Neural cell (in vitro differentiated cells): ENCODE data around the gene TSPAN4.

Experiments
- CTCF ChIP-seq: fragments of 450-650 bp; IDR thresholded peaks from 2 replicates; pipeline ENCODE4 v1.5.1; 2014; ENCODE audit warnings: antibody characterized with exemption, mild to moderate bottlenecking, moderate library complexity; ENCODE audit not compliant: poor library complexity, severe bottlenecking
- EP300 ChIP-seq: fragments of 450-650 bp; conservative IDR thresholded peaks from 2 replicates; pipeline ENCODE4 v1.6.1; 2014; ENCODE audit warnings: antibody characterized with exemption, mild to moderate bottlenecking, moderate library complexity; ENCODE audit not compliant: poor library complexity, severe bottlenecking
- EZH2 ChIP-seq: fragments of 200-600, 300-800 bp; shearing (Covaris generic), sonication (generic); IDR thresholded peaks from 2 replicates; pipeline ENCODE4 v1.6.1; 2014; ENCODE audit warnings: antibody characterized with exemption, low read length, borderline replicate concordance, mild to moderate bottlenecking; ENCODE audit not compliant: insufficient read depth, poor library complexity, severe bottlenecking
- POLR2AphosphoS5 ChIP-seq: IDR thresholded peaks from 2 replicates; pipeline ENCODE4 v1.6.1; 2012
- RAD21 ChIP-seq: fragments of 450-650 bp; conservative IDR thresholded peaks from 2 replicates; pipeline ENCODE4 v1.6.1; 2014; ENCODE audit warnings: antibody characterized with exemption, mild to moderate bottlenecking, moderate library complexity
- TAF1 ChIP-seq: IDR thresholded peaks from 2 replicates; pipeline ENCODE4 v1.6.1; 2012; ENCODE audit warnings: low read depth

GRCh38 chr11:795634-796564 lies 46.8 kb upstream of the TSPAN4 start:
- no peak for TF ChIP-seq CTCF
- no peak for TF ChIP-seq TAF1
- TF ChIP-seq RAD21 = no peak
- TF ChIP-seq EP300 = no peak
- TF ChIP-seq EZH2 = no peak
- TF ChIP-seq POLR2AphosphoS5 = no peak
